Measurements from ENCODE around the gene MARCHF6.
A peak's percentile ranks its signal among the peaks of the same experiment; 100 is the strongest.
"Not testable (repeated sequence)": the region's sequence is repeated elsewhere in the genome, so short reads cannot be mapped to it uniquely, and the experiment has no call there.

The MARCHF6 gene, protein sequence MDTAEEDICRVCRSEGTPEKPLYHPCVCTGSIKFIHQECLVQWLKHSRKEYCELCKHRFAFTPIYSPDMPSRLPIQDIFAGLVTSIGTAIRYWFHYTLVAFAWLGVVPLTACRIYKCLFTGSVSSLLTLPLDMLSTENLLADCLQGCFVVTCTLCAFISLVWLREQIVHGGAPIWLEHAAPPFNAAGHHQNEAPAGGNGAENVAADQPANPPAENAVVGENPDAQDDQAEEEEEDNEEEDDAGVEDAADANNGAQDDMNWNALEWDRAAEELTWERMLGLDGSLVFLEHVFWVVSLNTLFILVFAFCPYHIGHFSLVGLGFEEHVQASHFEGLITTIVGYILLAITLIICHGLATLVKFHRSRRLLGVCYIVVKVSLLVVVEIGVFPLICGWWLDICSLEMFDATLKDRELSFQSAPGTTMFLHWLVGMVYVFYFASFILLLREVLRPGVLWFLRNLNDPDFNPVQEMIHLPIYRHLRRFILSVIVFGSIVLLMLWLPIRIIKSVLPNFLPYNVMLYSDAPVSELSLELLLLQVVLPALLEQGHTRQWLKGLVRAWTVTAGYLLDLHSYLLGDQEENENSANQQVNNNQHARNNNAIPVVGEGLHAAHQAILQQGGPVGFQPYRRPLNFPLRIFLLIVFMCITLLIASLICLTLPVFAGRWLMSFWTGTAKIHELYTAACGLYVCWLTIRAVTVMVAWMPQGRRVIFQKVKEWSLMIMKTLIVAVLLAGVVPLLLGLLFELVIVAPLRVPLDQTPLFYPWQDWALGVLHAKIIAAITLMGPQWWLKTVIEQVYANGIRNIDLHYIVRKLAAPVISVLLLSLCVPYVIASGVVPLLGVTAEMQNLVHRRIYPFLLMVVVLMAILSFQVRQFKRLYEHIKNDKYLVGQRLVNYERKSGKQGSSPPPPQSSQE

DNA sequence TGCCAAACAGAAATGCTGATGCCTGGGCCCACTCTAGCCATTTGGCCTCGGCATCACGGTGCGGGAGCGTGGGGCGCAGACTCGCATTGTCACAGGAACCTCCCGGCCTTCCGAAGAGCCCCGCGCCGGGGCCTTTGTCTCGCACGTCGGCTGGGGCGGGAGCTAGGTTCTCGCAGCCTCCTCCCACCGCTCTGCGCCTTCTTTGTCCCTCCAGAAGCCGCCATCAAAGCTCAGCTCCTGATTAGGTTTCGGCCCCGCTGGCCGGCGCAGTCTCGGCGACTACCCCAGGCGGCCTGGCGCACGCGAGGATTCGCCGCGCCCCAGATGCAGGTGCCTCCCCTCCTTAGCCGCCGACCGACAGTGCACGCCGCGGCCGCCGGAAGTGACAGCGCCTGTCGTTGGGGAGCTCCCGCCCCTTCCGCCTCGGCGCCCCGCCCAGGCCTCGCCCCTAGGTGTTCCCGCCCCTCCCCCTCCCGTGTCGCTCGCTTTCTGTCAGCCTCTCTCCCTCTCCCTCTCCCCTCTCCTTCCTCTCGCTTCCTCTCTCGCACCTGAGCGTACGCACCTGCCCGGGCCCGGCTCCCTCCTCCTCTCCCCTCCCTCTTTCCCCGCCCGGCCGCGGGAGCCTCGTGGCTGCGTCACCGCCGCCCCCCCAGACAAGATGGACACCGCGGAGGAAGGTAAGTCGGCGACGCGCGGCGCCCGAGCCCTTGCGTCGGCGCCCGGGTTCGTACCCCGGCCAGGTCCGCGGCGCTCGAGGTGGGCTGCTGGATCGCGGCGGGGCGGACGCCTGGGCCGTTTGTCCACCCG lies at the start of gene MARCHF6:
TSS of gene MARCHF6 (plus strand) at position 455 of the 807 bp plus-strand sequence. CDS start at position 659, 204 bp downstream.
- DNase-seq (ENCODE audit: low read depth in 2 of 2): peak; percentile 89 to 93

DNA sequence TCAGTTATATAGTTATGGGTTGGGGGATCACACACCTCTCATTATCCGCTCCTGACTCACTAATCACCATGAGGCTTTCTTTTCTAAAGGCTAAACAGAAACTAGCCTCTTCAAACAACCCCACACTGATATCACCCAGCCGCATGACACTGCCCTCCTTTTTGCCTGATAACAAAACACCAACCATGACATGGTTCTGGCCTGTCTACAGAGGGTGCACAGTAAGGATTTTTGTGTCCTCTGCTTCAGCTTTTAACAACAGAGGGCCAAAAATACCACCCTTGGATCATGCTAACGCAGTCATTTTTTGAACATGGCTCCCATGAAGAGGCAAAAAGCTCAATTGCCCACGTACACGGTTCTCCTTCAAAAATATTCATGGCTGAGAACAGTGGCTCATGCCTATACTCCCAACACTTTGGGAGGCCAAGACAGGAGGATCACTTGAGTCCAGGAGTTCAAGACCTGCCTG lies 49.8 kb upstream of the MARCHF6 start:
- no peak for DNase-seq (ENCODE audit: low read depth in 2 of 2)

DNA sequence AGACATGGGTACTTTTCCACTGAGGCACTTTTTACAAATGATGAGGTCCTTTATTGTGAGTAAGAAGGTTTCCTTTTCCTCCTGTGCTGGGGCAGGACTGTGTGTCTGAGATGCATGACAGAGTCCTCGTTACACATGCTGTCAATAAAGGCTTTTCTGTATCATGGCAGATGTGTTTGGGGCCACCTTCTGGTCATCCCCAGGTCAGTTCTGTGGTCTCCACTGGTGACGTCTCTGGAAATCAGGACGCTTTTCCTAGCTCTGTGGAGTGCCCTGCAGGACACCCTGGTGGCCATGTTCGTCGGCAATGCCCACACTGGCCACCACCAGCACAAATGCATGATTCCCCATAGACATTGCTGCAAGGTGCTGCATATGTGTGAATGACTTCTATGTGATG lies 48.6 kb upstream of the MARCHF6 start:
- no peak for DNase-seq (ENCODE audit: low read depth in 2 of 2)

DNA sequence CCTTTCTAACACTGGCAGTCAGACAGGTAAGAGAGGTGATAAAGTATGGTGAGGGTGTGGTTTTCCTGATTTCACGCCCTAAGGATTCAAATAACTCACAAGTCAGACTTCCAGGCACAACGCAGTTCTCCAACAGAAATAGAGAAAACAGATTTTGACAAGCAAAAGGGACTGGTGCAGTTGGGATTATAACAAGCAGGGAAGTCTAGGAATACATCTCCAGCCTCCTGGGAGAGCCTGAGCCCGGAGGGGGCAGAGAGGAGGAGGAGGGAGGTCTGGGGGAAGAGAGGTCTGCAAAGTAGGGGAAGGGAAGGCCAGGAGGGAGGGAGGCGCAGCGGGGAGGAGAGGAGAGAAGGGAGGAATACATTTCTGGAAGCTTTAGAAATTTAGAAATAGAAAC lies 47.4 kb upstream of the MARCHF6 start:
- DNase-seq (ENCODE audit: low read depth in 2 of 2): no peak

DNA sequence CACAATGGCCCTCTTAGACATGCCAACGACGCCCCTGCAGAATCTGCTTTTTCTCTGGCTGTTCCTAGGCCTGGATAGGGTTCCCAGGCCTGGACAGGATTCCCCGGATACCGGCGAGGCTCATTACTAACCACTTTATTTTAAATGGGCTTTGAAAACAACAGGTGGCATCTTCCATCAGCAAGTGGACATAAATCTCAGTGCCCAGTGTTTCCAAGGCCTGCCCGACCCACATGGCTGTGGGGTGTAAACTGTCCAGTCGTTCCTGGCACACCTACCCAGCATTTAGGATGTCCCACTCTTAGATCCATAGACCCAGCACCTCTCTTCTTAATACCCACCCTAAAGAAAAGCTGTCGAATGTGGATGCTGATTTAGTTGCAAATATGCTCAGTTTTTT lies 46.7 kb upstream of the MARCHF6 start:
- no peak for DNase-seq (ENCODE audit: low read depth in 2 of 2)

DNA sequence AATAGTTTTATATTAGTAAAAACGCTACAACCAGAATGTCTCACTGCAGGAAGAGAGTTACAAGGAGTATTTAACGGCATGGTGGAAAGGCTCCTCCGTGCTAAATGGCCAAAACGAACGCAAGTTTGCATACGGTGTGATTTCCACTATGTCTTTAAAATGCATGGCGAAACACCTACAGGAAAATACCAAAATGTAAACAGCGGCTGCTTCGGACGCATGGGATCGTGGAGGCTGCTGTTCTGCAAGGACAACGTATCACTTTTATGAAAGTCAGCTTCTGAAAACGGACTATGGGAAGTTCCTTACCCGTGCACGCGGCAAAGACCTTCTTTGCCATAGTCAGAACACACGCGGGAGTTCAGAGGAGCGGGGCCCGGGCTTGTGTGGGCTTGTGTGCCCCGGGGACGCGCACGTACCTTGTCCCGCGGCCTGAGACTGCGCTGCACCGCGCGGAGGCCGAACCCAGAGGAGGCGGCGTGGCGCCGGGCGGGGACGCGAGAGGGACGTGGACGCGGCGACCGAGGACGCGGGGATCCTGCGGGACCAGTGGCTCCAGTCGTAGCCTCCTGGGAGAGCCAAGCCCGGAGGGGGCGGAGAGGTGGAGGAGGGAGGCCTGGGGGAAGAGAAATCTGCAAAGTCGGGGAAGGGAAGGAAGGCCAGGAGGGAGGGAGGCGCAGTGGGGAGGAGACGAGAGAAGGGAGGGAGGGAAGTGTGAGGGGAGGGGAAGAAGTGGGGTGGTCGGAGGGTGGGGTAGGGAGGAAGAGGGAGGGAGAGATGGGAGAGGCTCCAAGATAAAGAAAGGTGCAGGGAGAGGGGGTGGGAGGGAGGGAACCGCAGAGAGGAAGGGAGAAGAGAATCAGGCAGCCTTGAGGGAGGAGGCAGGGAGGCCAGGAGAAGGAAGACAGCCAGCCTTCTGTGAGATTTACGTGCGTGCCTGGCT lies 46.0 kb upstream of the MARCHF6 start, which contains the start of gene CMBL:
TSS of gene CMBL (minus strand) at position 697 of the 943 bp plus-strand sequence. CDS start 17,140 bp downstream, outside the sequence.
- no peak for DNase-seq (ENCODE audit: low read depth in 2 of 2)

DNA sequence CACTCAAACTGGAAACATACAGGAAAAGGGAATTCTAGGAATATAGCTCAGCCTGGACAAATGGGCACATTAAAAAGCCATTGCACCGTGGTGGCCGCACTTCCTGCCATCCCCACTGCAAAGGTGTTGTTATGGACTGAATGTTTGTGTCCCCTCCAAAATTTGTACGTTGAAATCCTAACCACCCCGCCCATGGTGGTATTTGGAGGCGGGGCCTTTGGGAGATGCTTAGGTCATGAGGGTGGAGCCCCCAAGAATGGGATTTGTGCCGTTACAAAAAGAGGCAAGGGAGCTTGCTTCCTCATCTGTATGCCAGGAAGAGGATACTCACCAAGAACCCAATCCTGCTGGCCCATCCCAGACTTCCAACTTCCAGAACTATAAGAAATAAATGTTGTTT lies 44.7 kb upstream of the MARCHF6 start:
- DNase-seq (ENCODE audit: low read depth in 2 of 2): no peak

DNA sequence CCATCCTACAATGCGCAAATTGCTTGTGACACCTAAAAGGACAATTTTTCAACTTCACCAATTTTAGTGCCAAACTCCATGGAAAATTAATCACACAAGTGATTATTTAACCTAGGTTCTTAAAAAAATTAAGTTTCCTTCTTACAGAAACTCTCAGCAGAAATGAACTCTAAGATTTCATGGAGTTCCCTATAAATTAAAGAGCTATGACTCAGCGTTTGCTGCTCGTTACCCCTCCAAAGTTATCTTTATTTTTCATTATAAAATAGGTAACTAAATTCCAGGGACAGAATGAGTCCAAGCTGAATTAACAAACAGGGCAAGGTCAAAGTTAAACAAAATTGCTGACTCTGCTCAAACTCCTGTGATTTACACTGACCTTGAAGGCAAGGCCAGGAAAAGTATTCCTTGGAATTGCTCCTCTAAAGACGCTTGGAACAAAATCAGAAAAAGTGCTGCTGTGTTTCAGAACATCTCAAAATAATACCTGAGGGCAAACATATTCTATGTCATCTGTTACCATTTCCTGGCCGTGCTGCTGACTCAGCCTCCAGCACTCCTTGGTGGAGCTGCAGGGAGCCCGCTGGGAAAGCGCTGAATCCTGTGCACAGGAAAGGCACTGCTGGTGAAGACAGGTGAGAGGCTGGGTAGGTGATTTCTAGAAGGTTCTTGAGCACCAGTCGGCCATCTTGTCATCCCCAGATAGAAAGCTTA lies 43.3 kb upstream of the MARCHF6 start:
- DNase-seq (ENCODE audit: low read depth in 2 of 2): no peak

DNA sequence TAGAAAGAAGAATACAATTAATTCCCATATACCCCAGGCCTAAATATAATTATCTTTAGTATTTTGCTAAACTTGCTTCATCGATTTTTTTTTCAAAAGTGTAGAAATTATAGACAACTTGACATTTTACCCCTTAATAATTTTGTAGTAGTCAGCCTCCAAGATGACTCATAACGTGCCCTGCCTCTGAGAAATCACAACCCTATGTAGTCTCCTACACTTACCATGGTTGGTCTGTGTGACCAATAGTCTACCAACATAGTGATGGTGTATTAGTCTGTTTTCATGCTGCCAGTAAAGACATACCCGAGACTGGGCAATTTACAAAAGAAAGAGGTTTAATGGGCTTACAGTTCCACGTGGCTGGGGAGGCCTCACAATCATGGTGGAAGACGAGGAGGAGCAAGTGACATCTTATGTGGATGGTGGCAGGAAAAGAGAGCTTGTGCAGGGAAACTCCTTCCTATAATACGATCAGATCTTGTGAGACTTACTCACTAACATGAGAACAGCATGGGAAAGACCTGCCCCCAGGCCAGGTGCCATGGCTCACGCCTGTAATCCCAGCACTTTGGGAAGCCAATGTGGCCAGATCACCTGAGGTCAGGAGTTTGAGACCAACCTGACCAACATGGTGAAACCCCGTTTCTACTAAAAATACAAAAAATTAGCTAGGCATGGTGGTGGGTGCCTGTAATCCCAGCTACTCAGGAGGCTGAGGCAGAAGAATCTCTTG lies 42.5 kb upstream of the MARCHF6 start:
- not testable (repeated sequence) for DNase-seq (ENCODE audit: low read depth in 2 of 2)

DNA sequence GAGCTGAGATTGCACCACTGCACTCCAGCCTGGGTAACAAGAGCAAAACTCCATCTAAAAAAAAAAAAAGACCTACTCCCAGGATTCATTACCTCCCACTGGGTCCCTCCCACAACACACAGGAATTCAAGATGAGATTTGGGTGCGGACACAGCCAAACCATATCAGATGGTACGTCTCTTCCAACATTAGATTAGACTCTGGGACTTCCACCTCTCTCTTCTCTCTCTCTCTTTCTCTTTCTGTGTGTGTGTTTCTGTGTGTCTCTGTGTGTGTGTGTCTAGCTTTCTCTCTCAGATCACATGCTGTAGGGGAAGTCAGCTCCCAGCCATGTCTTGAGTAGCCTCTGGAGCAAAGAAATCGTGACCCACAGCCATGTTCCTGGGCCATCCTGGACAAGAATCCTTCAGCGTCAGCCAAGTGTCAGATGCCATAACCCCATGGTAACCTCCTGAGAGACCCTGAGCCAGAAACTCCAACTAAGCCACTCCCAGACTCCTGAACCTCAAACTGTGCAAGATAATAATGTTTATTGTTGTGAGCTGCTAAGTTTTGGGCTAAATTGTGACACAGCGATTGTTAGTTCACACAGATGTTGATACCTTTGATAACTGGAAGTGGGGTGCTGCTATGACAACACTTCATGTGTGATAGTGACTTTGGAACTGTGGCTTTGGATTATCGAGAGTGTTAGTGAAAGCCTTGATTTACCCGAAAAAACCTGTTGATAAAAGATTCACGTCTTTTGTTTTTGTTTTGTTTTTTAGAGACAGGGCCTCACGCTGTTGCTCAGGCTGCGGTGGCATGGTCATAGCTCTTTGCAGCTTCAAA lies 41.7 kb upstream of the MARCHF6 start:
- no peak for DNase-seq (ENCODE audit: low read depth in 2 of 2)

DNA sequence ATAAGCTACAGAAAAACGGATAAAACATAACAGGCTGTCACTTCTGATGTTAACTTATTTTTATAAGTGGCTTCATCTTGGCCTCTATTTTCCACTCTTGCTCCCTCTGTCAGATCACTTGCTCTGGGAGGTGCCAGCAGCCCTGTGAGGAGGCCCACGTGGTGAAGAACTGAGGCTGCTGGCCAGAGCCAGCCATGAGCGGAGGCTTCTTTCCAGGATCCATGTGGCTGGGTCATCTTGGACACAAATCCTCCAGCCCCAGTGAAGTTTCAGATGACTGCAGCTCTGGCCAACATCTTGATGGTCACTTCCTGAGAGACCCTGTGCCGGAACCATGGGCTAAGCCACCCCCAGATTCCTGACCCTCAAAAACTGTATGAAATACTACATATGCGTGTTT lies 38.3 kb upstream of the MARCHF6 start:
- DNase-seq (ENCODE audit: low read depth in 2 of 2): no peak

DNA sequence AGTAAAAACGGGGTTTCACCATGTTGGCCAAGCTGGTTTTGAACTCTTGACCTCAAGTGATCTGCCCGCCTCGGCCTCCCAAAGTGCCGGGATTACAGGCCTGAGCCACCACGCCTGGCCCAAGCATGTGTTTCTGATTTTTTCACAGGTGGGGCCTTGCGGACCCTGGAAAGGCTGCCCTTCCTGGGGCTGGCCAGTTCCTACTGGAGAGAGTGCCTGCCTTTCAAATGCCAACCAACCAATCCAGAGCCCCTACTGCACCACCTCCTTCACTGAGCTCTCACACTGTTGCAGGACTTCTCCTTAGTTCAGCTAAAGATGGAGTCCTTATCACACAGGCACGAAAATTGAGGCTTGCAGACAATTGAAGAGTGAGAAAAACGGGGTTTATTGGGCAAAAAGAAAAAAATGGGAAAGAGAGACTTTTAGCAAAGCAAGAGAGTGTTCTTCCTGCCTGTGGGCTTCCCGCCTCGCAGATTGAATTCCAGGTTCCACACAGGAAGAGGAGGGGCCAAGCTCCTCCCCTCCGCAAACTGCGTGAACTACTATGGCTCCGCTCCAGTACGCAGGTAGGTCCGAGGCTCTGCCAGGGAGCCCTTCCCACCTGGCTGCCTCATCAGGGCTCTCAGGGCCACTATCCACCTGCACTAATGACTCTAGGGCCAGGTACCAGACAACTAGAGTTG lies 37.5 kb upstream of the MARCHF6 start:
- DNase-seq (ENCODE audit: low read depth in 2 of 2): no peak

DNA sequence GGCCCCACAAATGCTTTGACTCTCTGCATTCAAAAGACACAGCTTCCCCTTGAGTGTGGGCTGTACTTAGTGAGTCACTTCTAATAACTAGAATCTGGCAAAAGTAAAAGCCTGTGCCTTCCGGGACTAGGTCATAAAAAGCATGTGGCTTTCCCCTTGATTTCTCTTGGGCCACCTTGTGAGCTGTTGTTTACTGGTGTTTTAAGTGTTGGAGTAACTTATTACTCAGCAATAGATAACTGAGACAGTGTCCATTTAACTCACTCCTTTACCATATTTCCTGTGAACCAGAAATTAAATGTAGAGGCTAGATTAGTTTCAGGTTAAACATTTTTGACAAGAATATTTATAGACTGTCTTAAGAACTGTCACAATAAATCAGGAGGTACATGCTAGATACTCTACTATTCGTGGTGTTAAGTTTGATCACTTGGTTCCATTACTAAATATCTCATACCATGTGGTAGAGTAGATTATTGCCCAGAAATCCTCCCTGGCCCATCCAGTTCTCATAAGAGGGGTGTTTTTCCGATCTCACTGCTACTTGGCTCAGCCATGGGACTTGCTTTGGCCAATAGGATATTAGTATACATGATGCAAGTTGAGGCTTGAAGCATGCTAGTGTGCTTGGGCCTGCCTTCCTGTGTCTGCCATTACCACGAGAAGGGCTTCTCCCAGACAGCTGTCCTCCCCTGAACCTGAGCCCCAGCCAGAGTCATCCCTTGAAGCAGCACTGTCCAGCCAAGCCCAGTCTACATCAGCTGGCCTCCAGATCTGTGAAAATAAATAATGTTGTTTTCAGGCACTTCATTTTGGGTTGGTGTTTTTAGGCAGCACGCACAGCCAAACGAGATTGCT lies 35.4 kb upstream of the MARCHF6 start:
- DNase-seq (ENCODE audit: low read depth in 2 of 2): no peak

DNA sequence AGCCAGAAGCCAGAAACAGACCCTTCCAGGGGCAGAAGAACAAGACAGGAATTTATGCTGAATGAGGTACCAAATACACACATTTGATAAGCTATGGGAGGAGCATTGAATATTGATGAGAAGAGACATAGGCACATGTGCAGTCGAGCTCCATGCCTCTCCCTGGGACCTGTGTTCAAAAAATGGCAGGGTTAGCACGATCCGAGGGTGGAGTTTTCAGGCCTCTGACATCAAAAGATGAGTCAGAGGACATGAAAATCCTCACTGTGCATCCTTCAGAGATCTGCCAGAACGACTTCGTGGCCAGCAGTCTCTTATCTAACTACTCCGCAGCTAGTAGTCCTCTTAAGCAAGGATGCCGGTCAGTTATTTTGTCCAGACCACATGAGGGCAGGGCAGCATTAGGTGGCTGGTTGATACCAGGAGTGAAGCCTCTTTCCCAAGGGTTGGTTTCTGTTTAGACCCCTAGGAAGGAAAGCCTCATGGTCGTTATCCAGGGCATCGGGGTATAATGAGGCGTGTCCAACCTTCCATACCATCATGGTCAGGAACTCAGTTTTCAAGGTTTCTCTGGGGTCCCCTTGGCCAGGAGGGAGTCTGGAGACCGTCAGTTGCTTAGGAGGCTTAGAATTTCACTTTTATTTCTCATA lies 34.2 kb upstream of the MARCHF6 start:
- no peak for DNase-seq (ENCODE audit: low read depth in 2 of 2)

DNA sequence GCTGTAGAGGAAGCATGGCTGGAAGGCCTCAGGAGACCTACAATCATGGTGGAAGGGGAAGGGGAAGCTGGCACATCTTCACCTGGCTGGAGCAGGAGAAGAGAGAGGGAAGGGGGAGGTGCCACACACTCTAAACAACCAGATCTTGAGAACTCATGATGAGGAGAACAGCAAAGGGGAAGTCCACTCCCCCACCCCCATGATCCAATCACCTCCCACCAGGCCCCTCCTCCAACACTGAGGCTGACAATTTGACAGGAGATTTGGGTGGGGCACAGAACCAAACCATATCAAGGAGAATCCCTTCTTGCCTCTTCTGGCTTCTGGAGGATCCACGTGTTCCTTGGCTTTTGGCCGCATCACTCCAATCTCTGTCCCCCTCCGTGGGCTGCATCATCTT lies 32.7 kb upstream of the MARCHF6 start:
- DNase-seq (ENCODE audit: low read depth in 2 of 2): no peak

DNA sequence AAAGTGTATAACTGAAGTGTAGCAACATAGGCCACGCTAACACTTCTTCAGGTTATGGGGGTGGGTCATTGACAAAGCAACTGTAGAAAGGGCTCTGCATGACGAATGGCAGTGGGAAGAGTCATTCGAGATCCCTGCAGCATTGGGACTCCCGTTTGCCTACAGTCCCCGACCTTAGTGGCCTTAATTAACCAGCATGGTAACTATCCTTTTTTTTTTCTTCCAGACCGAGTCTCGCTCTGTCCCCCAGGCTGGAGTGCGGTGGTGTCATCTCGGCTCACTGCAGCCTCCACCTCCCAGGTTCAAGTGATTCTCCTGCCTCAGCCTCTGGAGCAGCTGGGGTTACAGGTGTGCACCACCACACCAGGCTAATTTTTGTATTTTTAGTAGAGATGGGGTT lies 31.6 kb upstream of the MARCHF6 start:
- no peak for DNase-seq (ENCODE audit: low read depth in 2 of 2)
